Measurements from ENCODE around the gene FOXRED1.

Gene FOXRED1

DNA sequence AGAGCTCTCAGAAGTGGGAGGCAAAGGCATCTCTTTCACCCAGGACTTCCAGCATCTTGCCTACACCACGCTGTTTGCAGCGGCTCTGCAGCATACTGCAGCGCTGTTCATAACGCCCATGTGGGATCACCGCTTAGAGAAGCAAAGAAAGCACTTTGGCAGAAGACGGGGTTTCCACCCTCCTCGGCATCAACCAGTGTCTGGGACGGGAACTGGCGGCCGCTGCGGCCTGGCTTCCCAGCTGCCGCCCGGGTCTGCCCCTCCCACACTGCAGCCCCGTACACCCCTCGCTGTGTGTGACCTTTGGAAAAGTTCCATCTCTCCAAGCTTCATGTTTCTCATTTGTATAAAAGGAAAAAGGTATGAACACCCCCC, 13.4 kb downstream of the FOXRED1 start:
- no peak for DNase-seq (ENCODE audit: low spot score)
- in situ Hi-C loops (cut with MboI; ENCODE audit: low sequenced_read_pairs, unreplicated experiment): no loop called here

DNA sequence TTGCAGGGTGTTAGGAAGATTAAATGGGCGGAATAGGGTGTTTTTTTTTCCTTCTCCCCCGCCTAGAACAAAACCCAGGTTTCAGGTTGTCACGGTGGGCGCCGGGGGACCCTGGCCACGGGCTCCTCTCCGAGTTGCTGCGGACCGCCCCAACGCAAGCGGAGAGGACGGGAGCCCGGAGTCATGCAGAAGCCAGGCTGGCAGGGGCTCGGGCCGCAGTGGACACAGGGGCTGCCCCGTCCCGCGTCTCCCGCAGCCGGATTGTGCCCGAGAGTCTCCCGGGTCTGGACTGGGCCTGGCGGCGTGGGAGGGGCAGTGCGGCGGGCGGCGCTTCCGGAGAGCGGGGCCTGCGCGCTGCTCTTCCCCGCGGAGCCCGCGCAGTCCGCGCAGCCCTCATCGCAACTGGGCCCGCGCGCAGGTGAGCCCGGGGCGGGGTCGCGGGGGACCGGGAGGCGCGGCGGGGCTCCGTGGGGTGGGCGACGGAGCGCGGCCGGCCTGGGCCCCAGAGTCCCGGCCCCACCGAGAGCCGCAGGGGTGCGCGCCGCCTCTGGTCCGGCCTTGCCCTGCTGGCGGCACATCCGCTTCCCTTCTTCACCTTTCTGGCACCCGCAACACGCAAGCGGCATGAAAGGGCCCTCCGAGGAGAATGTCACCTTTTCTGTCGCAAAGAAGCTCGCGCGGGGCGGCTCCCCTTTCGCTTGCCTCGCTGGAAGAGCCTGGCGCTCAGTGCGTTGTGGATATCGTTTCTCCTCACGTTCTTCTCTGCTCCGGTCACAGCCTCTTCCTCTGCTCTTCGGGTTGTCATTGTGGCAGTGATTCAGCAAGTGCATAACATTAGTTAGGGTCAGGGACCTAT, 14.0 kb downstream of the FOXRED1 start, which contains the start of gene TIRAP:
TIRAP (plus strand) TSS at position 358 of the 856 bp plus-strand sequence. CDS start 7,802 bp downstream, outside the sequence.
- in situ Hi-C loops (cut with MboI; ENCODE audit: low sequenced_read_pairs, unreplicated experiment): no loop called here
- TF ChIP-seq, protein P1, sequence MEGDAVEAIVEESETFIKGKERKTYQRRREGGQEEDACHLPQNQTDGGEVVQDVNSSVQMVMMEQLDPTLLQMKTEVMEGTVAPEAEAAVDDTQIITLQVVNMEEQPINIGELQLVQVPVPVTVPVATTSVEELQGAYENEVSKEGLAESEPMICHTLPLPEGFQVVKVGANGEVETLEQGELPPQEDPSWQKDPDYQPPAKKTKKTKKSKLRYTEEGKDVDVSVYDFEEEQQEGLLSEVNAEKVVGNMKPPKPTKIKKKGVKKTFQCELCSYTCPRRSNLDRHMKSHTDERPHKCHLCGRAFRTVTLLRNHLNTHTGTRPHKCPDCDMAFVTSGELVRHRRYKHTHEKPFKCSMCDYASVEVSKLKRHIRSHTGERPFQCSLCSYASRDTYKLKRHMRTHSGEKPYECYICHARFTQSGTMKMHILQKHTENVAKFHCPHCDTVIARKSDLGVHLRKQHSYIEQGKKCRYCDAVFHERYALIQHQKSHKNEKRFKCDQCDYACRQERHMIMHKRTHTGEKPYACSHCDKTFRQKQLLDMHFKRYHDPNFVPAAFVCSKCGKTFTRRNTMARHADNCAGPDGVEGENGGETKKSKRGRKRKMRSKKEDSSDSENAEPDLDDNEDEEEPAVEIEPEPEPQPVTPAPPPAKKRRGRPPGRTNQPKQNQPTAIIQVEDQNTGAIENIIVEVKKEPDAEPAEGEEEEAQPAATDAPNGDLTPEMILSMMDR (IDR thresholded peaks at IDR 0.05; ENCODE audit: borderline replicate concordance, control extremely low read depth, extremely low read depth, insufficient read depth, missing control alignments): no peak
- DNase-seq (ENCODE audit: low spot score): peak; percentile 73

More for the DNA sequence above, 13.4 kb downstream of the FOXRED1 start:
- TF ChIP-seq, protein P1 (IDR thresholded peaks at IDR 0.05; ENCODE audit: borderline replicate concordance, control extremely low read depth, extremely low read depth, insufficient read depth, missing control alignments): no peak

DNA sequence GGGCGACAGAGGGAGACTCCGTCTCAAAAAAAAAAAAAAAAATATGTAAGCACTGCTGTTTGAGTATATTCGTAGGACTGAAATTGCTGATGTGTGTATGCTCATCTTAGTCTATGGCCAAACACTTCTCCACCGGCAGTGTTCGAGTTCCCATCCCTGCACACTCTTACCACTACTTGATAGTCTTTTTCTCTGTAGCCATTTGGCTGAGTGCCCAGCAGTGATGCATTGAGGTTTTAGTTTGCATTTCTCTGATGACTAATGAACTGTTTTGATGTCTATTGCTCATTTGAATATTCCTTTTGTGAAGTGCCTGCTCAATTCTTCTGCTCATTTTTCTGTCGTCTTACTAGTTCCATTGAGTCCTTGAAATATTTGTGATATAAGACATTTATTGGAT, 15.9 kb downstream of the FOXRED1 start:
- in situ Hi-C loops (cut with MboI; ENCODE audit: low sequenced_read_pairs, unreplicated experiment): no loop called here
- peak; percentile 73 for DNase-seq (ENCODE audit: low spot score)

DNA sequence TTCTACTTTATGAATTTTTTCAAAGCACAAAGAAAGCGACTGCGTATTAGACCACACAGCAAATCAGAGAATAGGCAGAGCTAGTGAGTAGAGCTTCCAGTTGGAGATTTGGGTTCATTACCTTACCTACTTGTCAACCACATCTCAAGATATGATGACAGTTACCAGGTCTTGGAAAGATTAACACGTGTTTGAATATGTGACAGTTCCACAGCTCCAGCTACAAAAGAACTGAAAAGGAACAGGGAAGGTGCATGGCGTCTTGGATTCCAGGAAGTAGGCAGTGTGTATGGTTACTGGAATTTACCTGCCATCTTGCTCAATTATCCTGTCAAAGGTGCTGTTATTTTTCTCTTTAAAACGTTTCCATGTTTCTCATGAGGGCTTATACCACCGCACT, 19.3 kb downstream of the FOXRED1 start:
- no peak for DNase-seq (ENCODE audit: low spot score)
- in situ Hi-C loops (cut with MboI; ENCODE audit: low sequenced_read_pairs, unreplicated experiment): no loop called here
- TF ChIP-seq, protein P1 (IDR thresholded peaks at IDR 0.05; ENCODE audit: borderline replicate concordance, control extremely low read depth, extremely low read depth, insufficient read depth, missing control alignments): no peak

More for the DNA sequence above, 15.9 kb downstream of the FOXRED1 start:
- TF ChIP-seq, protein P1 (IDR thresholded peaks at IDR 0.05; ENCODE audit: borderline replicate concordance, control extremely low read depth, extremely low read depth, insufficient read depth, missing control alignments): no peak

DNA sequence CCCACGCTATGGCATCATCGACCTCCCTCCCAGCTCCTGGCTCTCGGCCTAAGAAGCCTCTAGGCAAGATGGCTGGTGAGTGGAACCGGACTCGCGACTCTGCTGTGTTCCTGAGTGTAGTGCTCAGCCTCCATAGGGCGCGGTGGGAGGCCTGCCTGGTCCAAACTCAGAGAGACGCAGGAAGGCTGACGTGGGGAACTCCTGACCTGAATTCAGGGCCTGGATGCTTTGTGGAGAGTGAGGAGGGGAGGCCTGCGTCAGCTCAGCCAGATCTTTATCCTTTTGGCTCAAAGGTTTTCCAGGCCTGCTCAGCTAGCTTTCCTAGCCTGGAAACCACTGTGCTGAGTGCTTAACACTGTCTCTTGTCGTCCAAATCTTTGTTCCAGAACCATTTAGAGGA, 21.9 kb downstream of the FOXRED1 start:
- DNase-seq (ENCODE audit: low spot score): no peak
- TF ChIP-seq, protein P1 (IDR thresholded peaks at IDR 0.05; ENCODE audit: borderline replicate concordance, control extremely low read depth, extremely low read depth, insufficient read depth, missing control alignments): no peak
- in situ Hi-C loops (cut with MboI; ENCODE audit: low sequenced_read_pairs, unreplicated experiment): no loop called here

DNA sequence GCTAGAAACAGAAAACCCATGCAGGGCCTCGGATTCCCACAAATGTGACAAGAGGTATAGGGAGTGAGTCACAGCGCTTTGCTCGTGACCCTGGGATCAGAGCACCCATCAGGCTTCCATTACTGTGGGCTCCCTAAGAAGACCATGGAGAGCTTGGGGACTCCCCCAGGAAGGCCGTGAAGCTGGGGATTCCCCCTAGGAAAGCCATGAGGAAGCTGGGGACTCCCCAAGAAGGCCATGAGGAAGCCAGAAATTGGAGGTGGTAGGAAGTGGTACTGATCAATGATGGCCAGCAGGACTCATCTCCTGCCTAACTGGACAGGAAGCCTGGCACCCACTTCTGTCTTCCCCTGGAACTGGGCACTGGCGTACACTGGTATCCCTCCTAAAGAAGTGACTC, 24.8 kb downstream of the FOXRED1 start:
- TF ChIP-seq, protein P1 (IDR thresholded peaks at IDR 0.05; ENCODE audit: borderline replicate concordance, control extremely low read depth, extremely low read depth, insufficient read depth, missing control alignments): no peak
- in situ Hi-C loops (cut with MboI; ENCODE audit: low sequenced_read_pairs, unreplicated experiment): no loop called here
- no peak for DNase-seq (ENCODE audit: low spot score)
